GM06990 (cell line): ENCODE data around the gene C19orf47.

Source experiments
- DNase-seq: peaks from one replicate; pipeline ENCODE4 v3.0.0-alpha.2; 2011; ENCODE audit not compliant: insufficient read length; ENCODE audit errors: extremely low read depth
- H3K27me3 ChIP-seq: replicated peaks from 2 replicates; pipeline ENCODE4 v1.6.0; 2011; ENCODE audit warnings: low read length; ENCODE audit not compliant: control insufficient read depth, insufficient read depth
- H3K36me3 ChIP-seq: 2 replicates; pipeline ENCODE4 v1.5.1; 2011; ENCODE audit warnings: low read length; ENCODE audit not compliant: control insufficient read depth, insufficient read depth
- H3K4me3 ChIP-seq: replicated peaks from 2 replicates; pipeline ENCODE4 v1.5.1; 2011; ENCODE audit warnings: low read depth, mild to moderate bottlenecking, control low read depth, low read length
- TF ChIP-seq, protein P1 (sequence below): IDR thresholded peaks from 2 replicates; pipeline ENCODE4 v1.5.1; 2011; ENCODE audit warnings: low read length, control low read depth, mild to moderate bottlenecking, inconsistent platforms; ENCODE audit not compliant: insufficient read depth, poor library complexity, severe bottlenecking

The C19orf47 gene

DNA sequence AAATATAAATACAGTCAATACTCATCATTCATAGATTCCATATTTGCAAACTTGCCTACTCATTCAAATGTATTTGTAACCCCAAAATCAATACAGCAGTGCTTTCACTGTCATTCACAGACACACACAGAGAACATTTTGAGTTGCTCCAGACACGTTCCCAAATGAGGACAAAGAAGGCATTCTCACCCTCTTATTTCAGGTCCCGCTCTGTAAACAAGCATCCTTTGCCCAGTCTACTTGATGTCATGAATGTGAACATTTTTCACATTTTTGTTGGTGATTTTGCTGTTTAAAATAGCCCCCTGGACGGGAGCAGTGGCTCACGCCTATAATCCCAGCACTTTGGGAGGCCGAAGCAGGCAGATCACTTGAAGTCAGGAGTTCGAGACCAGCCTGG, 15.5 kb downstream of the C19orf47 start:
- no peak for DNase-seq
- Histone ChIP-seq H3K4me3 (no peak overlapping the region), H3K36me3 (peaks cover 30% of the 10 kb centered on the region), H3K27me3 (no peaks in the 10 kb centered on the region)
- TF ChIP-seq, protein P1, sequence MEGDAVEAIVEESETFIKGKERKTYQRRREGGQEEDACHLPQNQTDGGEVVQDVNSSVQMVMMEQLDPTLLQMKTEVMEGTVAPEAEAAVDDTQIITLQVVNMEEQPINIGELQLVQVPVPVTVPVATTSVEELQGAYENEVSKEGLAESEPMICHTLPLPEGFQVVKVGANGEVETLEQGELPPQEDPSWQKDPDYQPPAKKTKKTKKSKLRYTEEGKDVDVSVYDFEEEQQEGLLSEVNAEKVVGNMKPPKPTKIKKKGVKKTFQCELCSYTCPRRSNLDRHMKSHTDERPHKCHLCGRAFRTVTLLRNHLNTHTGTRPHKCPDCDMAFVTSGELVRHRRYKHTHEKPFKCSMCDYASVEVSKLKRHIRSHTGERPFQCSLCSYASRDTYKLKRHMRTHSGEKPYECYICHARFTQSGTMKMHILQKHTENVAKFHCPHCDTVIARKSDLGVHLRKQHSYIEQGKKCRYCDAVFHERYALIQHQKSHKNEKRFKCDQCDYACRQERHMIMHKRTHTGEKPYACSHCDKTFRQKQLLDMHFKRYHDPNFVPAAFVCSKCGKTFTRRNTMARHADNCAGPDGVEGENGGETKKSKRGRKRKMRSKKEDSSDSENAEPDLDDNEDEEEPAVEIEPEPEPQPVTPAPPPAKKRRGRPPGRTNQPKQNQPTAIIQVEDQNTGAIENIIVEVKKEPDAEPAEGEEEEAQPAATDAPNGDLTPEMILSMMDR = no peak

DNA sequence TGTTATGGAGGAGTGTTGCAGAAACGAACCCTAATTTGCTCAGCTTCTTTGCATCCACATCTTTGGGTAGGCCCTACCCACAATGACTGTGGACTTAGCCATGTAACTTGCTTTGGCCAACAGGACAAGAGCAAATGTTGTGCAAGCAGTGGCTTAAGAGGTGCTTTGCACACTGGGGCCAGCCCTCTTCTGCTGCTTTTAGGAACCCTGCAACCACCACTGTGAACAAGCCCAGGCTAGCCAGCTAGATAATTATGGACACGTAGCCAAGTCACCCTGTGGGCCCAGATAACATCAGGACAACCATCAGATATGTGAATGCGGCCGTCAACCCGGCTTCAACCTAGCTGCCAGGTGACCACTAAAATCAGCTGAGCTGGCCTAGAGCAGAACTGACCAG, 17.1 kb downstream of the C19orf47 start:
- no peak overlapping the region for H3K4me3 ChIP-seq
- TF ChIP-seq, protein P1 = no peak
- H3K27me3 ChIP-seq = no peaks in the 10 kb centered on the region
- H3K36me3 ChIP-seq = peaks cover 35% of the 10 kb centered on the region
- DNase-seq = no peak

GRCh38 chr19:40326201-40326600, 22.0 kb downstream of the C19orf47 start:
- Histone ChIP-seq H3K4me3 (no peak overlapping the region), H3K36me3 (peaks cover 50% of the 10 kb centered on the region), H3K27me3 (no peaks in the 10 kb centered on the region)
- no peak for DNase-seq
- TF ChIP-seq, protein P1 = no peak

DNA sequence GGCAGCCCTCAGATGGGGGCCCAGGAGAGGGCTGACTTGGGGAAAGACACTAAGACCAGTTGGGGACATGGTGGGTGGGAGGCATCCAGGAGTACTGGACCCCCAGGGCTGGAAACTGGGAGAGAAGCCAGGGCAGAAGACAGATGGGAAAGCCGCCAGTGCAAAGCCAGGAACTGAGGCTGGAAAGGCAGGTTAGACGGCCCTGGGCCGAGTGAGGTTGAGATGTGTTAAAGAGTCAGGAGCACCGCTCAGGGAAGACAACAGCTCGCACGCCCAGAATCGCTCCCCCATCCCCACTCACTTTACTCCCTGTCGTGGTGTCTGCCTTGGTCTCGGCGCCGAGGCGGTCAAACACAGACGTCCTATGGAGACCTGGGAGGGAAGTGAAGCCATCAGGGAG, 24.5 kb downstream of the C19orf47 start:
- Histone ChIP-seq H3K36me3 (peaks cover 49% of the 10 kb centered on the region), H3K27me3 (no peaks in the 10 kb centered on the region), H3K4me3 (no peak overlapping the region)
- no peak for DNase-seq
- TF ChIP-seq, protein P1 = no peak

GRCh38 chr19:40322951-40323615, 25.1 kb downstream of the C19orf47 start:
- H3K27me3 ChIP-seq = no peaks in the 10 kb centered on the region
- TF ChIP-seq, protein P1 = no peak
- H3K4me3 ChIP-seq = no peak overlapping the region
- H3K36me3 ChIP-seq = peaks cover 45% of the 10 kb centered on the region
- DNase-seq = no peak

- H3K27me3 ChIP-seq = no peaks in the 10 kb centered on the region
- no peak for DNase-seq
- peaks cover 40% of the 10 kb centered on the region for H3K36me3 ChIP-seq
- H3K4me3 ChIP-seq = no peak overlapping the region
- TF ChIP-seq, protein P1 = no peak
Observed at GRCh38 chr19:40322271-40322610, 26.0 kb downstream of the C19orf47 start.
